ENCODE data around the gene GRK2. TPM values are rescaled to one million over a fixed set of nuclear protein-coding genes. Genes with fewer than 3 reads are reported as not detected.

Gene GRK2
- total and polyA plus RNA-seq, 2 donors (not counting 1 experiment from before 2014, with no cell fraction given): 294 to 534 TPM

DNA sequence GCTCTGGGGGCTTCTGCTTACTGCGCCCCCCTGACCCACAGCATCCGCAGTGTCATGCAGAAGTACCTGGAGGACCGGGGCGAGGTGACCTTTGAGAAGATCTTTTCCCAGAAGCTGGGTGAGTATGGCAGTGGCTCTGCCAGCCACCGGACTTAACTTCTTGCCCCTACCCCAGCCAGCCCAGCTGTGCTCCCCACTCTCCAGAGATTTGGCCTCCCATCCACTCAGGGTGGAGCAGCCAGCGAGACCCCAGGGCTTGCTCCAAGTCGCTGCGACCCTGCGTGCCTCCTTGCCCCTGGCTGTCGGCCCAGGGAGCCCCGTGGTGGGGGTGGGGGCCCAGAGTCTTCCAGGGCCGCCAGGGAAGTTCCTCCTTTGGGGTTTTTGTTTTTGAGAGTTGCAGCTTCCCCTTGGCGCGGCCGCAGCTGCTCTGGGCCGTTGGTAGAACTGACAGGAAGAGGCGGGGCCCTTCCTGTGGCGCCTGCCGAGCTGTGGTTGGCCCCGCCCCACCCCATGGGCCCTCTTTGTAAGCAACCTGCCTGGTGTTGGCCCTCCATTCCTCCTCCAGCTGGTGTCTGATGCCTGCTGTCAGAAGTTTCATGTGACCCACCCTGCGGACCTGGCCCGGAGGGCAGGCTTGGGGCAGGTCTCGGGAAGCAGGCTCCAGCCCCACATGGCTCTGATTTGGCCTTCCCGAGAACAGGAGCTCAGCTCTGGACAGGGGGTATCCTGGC is 11.1 kb downstream of the GRK2 start:
- peaks cover 100% of the 10 kb centered on the region for H3K79me2 ChIP-seq (ENCODE audit: control insufficient read depth, insufficient read depth, low read length)
- intact Hi-C loops (cut with micrococcal nuclease): loop anchor here (1.0 to 2.0 kb wide), 5 partner anchors 9 to 205 kb away; partner anchors contain the start of gene AIP
- peak; percentile 95 for ATAC-seq (ENCODE audit: low read depth)
- no peaks in the 10 kb centered on the region for H3K27me3 ChIP-seq (replicated peaks in 1 of 4; ENCODE audit: control extremely low read depth in 1 of 4, control insufficient read depth in 3 of 4, insufficient read depth in 4 of 4, low read length in 3 of 4)
- peak overlapping the region; percentile 35 to 59 (median 50) for H3K4me3 ChIP-seq (ENCODE audit: control extremely low read depth in 1 of 5, extremely low read depth in 1 of 5, insufficient read depth in 1 of 5, low read depth in 2 of 5, low read length in 4 of 5)
- no peaks in the 10 kb centered on the region for H3K9me3 ChIP-seq (ENCODE audit: control extremely low read depth in 1 of 3, control insufficient read depth in 2 of 3, insufficient read depth in 1 of 3, low read length in 2 of 3)
- peak overlapping the region; percentile 54 for H3K9ac ChIP-seq (ENCODE audit: low read length)
- DNase-seq: peak; percentile 96
- H4K20me1 ChIP-seq (ENCODE audit: control insufficient read depth, insufficient read depth, low read length, poor library complexity, severe bottlenecking): peaks cover 75% of the 10 kb centered on the region
- TF ChIP-seq EZH2 (IDR thresholded peaks at IDR 0.05; ENCODE audit: borderline replicate concordance, insufficient read depth, low read depth, low read length, poor library complexity, severe bottlenecking): no peak
- TF ChIP-seq, protein P1, sequence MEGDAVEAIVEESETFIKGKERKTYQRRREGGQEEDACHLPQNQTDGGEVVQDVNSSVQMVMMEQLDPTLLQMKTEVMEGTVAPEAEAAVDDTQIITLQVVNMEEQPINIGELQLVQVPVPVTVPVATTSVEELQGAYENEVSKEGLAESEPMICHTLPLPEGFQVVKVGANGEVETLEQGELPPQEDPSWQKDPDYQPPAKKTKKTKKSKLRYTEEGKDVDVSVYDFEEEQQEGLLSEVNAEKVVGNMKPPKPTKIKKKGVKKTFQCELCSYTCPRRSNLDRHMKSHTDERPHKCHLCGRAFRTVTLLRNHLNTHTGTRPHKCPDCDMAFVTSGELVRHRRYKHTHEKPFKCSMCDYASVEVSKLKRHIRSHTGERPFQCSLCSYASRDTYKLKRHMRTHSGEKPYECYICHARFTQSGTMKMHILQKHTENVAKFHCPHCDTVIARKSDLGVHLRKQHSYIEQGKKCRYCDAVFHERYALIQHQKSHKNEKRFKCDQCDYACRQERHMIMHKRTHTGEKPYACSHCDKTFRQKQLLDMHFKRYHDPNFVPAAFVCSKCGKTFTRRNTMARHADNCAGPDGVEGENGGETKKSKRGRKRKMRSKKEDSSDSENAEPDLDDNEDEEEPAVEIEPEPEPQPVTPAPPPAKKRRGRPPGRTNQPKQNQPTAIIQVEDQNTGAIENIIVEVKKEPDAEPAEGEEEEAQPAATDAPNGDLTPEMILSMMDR (IDR thresholded peaks at IDR 0.05): no peak
- H2AFZ ChIP-seq (ENCODE audit: insufficient read depth, low read depth, low read length, poor library complexity, severe bottlenecking): peak overlapping the region; percentile 46
- 0% methylated on average over 24 of the region's 24 CpGs for WGBS (ENCODE audit: insufficient coverage)
- Mint-ChIP-seq H3K27me3 (no peaks in the 10 kb centered on the region), H3K4me3 (peak overlapping the region; percentile 84), H3K9me3 (ENCODE audit: insufficient read depth) (no peaks in the 10 kb centered on the region), H3K27ac (peak overlapping the region; percentile 95), H3K4me1 (peaks cover 76% of the 10 kb centered on the region)
- ChIA-PET POLR2A (interaction anchor here (0.5 to 3.5 kb wide), 15 partner anchors 9 to 197 kb away, joined by 3 to 70 read pairs (median 4); partner anchors contain the start of genes ANKRD13D, CLCF1, GRK2 and POLD4), CTCF (interaction anchor here (0.8 to 5.5 kb wide), 13 partner anchors 9 to 114 kb away, joined by 3 to 46 read pairs (median 4); partner anchors contain the start of genes ANKRD13D and GRK2)
- H3K27ac ChIP-seq (ENCODE audit: low read length in 2 of 2): peak overlapping the region; percentile 82
- peak overlapping the region; percentile 92 for H3K4me2 ChIP-seq (replicated peaks; ENCODE audit: low read depth, low read length, poor library complexity, severe bottlenecking)
- peaks cover 0 to 79% of the 10 kb centered on the region in 2 experiments for H3K36me3 ChIP-seq (replicated peaks in 1 of 2; ENCODE audit: control extremely low read depth in 1 of 2, control insufficient read depth in 1 of 2, extremely low read depth in 1 of 2, insufficient read depth in 2 of 2, low read length in 1 of 2)
- H3K4me1 ChIP-seq (ENCODE audit: control insufficient read depth in 2 of 2, insufficient read depth in 2 of 2, low read length in 2 of 2): peaks cover 82 to 86% of the 10 kb centered on the region in 2 donors

Measured in B cell (primary cell).